ENCODE results near the gene FCRL2.

DNA sequence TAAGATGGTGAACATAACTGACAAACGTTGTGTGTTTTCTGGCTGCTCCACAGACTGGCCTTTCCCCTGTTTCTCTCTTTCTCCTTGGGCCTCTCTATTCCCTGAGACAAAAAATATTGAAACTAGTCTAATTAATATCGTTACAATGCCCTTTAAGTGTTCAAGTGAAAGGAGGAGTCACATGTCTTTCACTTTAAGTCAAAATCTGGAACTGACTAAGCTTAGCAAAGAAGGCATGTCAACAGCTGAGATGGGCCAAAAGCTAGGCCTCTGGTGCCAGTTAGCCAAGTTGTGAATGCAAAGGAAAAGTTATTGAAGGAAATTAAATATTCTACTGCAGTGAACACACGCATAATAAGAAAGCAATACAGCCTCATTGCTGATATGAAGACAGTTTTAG is 44.2 kb downstream of the FCRL2 start:
- no peak for TF ChIP-seq ESRRG (CRISPR knock-in tag; IDR thresholded peaks at IDR 0.05)
- TF ChIP-seq PPARA (CRISPR knock-in tag; IDR thresholded peaks at IDR 0.05; ENCODE audit: borderline replicate concordance), result no peak
- TF ChIP-seq, protein P1, sequence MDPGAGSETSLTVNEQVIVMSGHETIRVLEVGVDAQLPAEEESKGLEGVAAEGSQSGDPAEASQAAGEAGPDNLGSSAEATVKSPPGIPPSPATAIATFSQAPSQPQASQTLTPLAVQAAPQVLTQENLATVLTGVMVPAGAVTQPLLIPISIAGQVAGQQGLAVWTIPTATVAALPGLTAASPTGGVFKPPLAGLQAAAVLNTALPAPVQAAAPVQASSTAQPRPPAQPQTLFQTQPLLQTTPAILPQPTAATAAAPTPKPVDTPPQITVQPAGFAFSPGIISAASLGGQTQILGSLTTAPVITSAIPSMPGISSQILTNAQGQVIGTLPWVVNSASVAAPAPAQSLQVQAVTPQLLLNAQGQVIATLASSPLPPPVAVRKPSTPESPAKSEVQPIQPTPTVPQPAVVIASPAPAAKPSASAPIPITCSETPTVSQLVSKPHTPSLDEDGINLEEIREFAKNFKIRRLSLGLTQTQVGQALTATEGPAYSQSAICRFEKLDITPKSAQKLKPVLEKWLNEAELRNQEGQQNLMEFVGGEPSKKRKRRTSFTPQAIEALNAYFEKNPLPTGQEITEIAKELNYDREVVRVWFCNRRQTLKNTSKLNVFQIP (CRISPR knock-in tag; IDR thresholded peaks at IDR 0.05; ENCODE audit: borderline replicate concordance, low read depth), result no peak
